ENCODE data around the gene RBM6.
"Not testable (repeated sequence)": the region's sequence is repeated elsewhere in the genome, so short reads cannot be mapped to it uniquely, and the experiment has no call there.

The RBM6 gene

DNA sequence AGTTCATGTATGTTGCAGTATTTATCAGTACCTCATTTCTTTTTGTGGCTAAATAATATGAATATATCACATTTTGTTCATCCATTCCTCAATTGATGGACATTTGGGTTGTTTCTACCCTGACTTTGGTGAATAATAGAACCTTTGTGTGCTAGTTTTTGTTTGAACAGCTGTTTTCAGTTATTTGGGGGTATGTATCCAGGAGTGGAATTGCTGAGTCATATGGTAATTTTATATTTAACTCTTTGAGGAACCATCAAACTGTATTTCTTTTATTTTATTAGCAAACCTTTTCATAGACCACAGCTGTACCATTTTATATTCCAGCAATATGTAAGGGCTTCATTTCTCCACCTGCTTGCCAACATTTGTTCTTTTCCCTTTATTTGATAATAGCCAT, 110.4 kb downstream of the RBM6 start:
- Histone ChIP-seq H3K4me3 (no peak overlapping the region), H3K4me1 (no peaks in the 10 kb centered on the region), H3K9ac (no peak overlapping the region), H3K27me3 (no peaks in the 10 kb centered on the region), H3K36me3 (peaks cover 100% of the 10 kb centered on the region), H4K20me1 (peaks cover 16% of the 10 kb centered on the region; the same call in 1 of the 2 replicates), H3K9me3 (no peaks in the 10 kb centered on the region), H3K27ac (no peak overlapping the region), H3K4me2 (no peak overlapping the region)
- TF ChIP-seq Cebpa-rat (IDR thresholded peaks at IDR 0.05) = no peak

GRCh38 chr3:50057756-50058155, 117.8 kb downstream of the RBM6 start:
- H3K9ac ChIP-seq = no peak overlapping the region
- no peaks in the 10 kb centered on the region for H3K4me1 ChIP-seq
- H3K9me3 ChIP-seq = no peaks in the 10 kb centered on the region
- TF ChIP-seq Cebpa-rat (IDR thresholded peaks at IDR 0.05) = no peak
- peaks cover 100% of the 10 kb centered on the region for H3K36me3 ChIP-seq
- H3K4me2 ChIP-seq = no peak overlapping the region
- no peak overlapping the region for H3K27ac ChIP-seq
- H3K4me3 ChIP-seq = no peak overlapping the region
- H4K20me1 ChIP-seq = no peaks in the 10 kb centered on the region
- H3K27me3 ChIP-seq = no peaks in the 10 kb centered on the region

GRCh38 chr3:50068134-50068533, 128.2 kb downstream of the RBM6 start:
- H4K20me1 ChIP-seq = no peaks in the 10 kb centered on the region
- H3K4me3 ChIP-seq = no peak overlapping the region
- no peak overlapping the region for H3K9ac ChIP-seq
- no peaks in the 10 kb centered on the region for H3K27me3 ChIP-seq
- no peaks in the 10 kb centered on the region for H3K9me3 ChIP-seq
- H3K4me2 ChIP-seq = no peak overlapping the region
- no peaks in the 10 kb centered on the region for H3K4me1 ChIP-seq
- H3K27ac ChIP-seq = no peak overlapping the region
- peaks cover 100% of the 10 kb centered on the region for H3K36me3 ChIP-seq
- TF ChIP-seq Cebpa-rat (IDR thresholded peaks at IDR 0.05) = no peak

- no peak overlapping the region for H3K4me2 ChIP-seq
- peaks cover 51% of the 10 kb centered on the region for H3K36me3 ChIP-seq
- no peak overlapping the region for H3K9ac ChIP-seq
- no peaks in the 10 kb centered on the region for H3K27me3 ChIP-seq
- no peaks in the 10 kb centered on the region for H3K9me3 ChIP-seq
- H3K4me3 ChIP-seq = no peak overlapping the region
- H4K20me1 ChIP-seq = no peaks in the 10 kb centered on the region
- H3K4me1 ChIP-seq = peaks cover 51% of the 10 kb centered on the region
- TF ChIP-seq Cebpa-rat (IDR thresholded peaks at IDR 0.05) = no peak
- no peak overlapping the region for H3K27ac ChIP-seq
These were observed 138.1 kb downstream of the RBM6 start for GRCh38 chr3:50078091-50078490.

DNA sequence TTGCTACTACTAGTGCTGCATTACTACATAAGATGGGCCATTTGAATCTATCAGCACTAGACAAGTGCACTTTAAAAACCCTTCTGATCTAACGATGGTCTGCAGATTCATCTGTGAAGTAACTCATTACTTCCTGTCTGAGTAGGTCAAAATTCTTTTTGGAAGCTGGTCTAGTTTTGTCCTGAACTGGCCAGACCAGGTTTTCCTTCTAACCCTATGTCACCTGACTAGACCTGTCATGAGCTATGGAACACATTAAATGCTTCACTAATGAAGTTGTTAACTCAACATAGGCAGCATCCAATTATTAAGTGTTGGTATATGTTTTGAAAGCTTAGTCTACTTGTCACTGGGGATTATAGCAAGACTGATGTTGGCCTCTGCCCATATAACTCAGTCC, 138.7 kb downstream of the RBM6 start:
- peaks cover 56% of the 10 kb centered on the region for H3K4me1 ChIP-seq
- H4K20me1 ChIP-seq = no peaks in the 10 kb centered on the region
- H3K27me3 ChIP-seq = no peaks in the 10 kb centered on the region
- no peaks in the 10 kb centered on the region for H3K9me3 ChIP-seq
- H3K9ac ChIP-seq = no peak overlapping the region
- peaks cover 46% of the 10 kb centered on the region for H3K36me3 ChIP-seq
- H3K4me3 ChIP-seq = no peak overlapping the region
- no peak overlapping the region for H3K4me2 ChIP-seq
- no peak overlapping the region for H3K27ac ChIP-seq
- TF ChIP-seq Cebpa-rat (IDR thresholded peaks at IDR 0.05) = no peak

- H3K9ac ChIP-seq, H3K4me2 ChIP-seq, H4K20me1 ChIP-seq, H3K36me3 ChIP-seq, H3K27ac ChIP-seq, H3K4me3 ChIP-seq, H3K27me3 ChIP-seq, H3K9me3 ChIP-seq: not testable (repeated sequence)
- H3K4me1 ChIP-seq = peaks cover 37% of the 10 kb centered on the region
These were observed 145.0 kb downstream of the RBM6 start for GRCh38 chr3:50084951-50085350.

DNA sequence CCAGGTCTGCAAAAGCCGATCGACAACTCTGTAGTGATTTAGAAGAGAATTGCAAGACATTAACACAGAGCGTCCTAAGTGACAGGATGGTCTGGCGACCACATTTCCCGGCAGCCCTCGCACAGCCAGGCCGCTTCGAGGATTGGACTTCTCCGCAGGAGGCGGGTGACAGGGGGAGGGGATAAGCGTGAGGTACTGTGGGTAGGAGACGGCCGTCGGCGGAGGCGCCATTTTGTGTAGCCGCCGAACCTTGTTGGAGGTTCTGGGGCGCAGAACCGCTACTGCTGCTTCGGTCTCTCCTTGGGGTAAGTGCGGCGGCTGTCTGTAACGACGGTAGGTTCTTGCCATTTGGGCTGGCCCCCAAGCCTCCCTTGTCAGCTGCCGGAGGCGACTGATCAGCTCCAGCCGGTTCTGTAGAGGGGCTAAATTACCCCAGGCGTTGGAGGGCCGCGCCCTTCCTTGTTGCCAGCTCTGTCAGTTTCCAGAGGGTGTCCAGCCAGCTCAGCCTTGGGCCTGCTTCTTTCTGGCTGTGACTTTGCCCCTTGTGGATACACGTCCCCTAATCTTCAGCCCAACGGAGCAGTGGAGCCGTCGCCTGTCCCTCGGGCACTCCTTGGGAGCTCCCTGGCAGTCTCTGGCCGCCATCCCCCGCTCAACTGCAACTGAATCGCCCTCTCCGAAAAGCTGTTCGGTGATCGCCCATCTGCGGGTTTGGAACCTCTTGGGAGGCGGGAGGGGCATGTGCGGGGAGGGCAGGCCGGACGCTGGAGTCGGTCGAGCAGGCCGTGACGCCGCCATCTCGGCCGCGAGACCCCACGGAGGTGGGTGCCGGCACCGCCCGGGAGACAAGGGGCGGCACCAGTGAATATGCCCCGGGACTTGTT, 149.0 kb downstream of the RBM6 start, which contains the start of gene RBM5:
TSS of gene RBM5 (plus strand) at position 195 of the 884 bp plus-strand sequence. CDS start 1,516 bp downstream, outside the sequence.
- Histone ChIP-seq H3K9ac (peak within 1 kb of the TSS; percentile 100), H3K9me3 (no peaks in the 10 kb centered on the region; the same call in 1 of the 2 replicates), H4K20me1 (peaks cover 47% of the 10 kb centered on the region), H3K27me3 (no peaks in the 10 kb centered on the region), H3K27ac (peak within 1 kb of the TSS; percentile 99), H3K4me2 (peak within 1 kb of the TSS; percentile 79), H3K36me3 (peaks cover 37% of the 10 kb centered on the region), H3K4me1 (peaks cover 22% of the 10 kb centered on the region), H3K4me3 (peak within 1 kb of the TSS; percentile 96)
- TF ChIP-seq Cebpa-rat (IDR thresholded peaks at IDR 0.05) = no peak

- Histone ChIP-seq H3K9me3 (no peaks in the 10 kb centered on the region; the same call in 1 of the 2 replicates), H3K4me1 (peaks cover 22% of the 10 kb centered on the region), H4K20me1 (peaks cover 53% of the 10 kb centered on the region), H3K36me3 (peaks cover 43% of the 10 kb centered on the region), H3K27ac (peak overlapping the region; percentile 99), H3K9ac (peak overlapping the region; percentile 100), H3K4me3 (peak overlapping the region; percentile 96), H3K27me3 (no peaks in the 10 kb centered on the region), H3K4me2 (peak overlapping the region; percentile 79)
- TF ChIP-seq Cebpa-rat (IDR thresholded peaks at IDR 0.05) = no peak
These were observed 149.6 kb downstream of the RBM6 start for GRCh38 chr3:50089609-50089945.

DNA sequence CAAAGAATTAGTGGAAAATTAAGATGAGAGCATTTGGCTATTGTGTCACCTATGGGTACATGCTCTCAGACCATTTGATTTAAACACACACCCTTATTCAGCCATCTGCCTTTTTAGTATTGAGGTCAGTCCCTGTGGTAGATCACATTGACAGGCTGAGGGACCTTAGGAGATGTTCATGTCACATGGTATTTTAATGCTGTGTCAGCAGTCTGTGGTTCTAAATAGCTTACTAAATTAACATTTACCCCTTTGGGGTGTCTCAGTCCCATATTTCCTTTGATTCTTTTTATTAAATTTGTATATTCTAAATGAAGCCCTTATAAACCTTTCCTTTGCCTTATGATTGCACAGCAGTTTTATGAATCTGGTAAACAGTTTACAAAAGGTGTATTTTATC, 151.0 kb downstream of the RBM6 start:
- peaks cover 57% of the 10 kb centered on the region for H3K36me3 ChIP-seq
- peak overlapping the region; percentile 96; the same call in 1 of the 2 replicates for H3K4me3 ChIP-seq
- H3K27me3 ChIP-seq = no peaks in the 10 kb centered on the region
- H3K27ac ChIP-seq = no peak overlapping the region
- no peaks in the 10 kb centered on the region; the same call in 1 of the 2 replicates for H3K9me3 ChIP-seq
- no peak for TF ChIP-seq Cebpa-rat (IDR thresholded peaks at IDR 0.05)
- H4K20me1 ChIP-seq = peaks cover 67% of the 10 kb centered on the region
- H3K9ac ChIP-seq = peak overlapping the region; percentile 100; the same call in 1 of the 2 replicates
- peaks cover 22% of the 10 kb centered on the region for H3K4me1 ChIP-seq
- peak overlapping the region; percentile 79 for H3K4me2 ChIP-seq

DNA sequence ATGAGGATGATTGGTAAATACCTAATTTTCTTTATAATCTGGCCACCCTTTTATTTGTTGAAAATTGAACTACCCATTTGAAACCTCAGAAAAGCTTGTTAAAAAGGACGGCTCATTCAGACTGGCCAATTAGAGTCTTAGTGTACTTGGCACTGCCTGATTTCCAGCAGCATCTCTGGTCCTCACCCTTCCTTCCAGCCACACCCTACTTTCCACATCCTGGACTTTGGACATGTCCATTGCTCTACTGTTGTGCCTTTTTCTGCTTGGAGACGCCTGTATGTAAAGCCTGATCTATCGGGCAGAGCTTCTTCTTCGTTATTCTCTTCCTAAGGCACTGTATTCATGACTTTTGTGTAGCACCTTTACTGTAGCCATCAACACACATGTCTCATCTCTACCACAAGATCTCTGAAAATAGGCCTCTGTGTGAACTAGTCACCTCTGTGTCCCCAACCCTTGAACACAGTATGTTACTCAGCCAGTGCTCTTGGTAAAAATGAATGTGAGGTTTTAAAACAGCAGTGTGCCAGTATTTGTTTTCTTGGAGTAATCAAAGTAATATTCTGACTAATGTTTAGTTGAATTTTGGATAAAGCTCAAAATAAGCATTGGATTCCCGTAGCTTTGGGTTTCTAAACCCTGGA, 155.5 kb downstream of the RBM6 start:
- Histone ChIP-seq H3K9me3 (no peaks in the 10 kb centered on the region), H3K9ac (no peak overlapping the region), H3K4me3 (no peak overlapping the region), H3K4me1 (peaks cover 11% of the 10 kb centered on the region), H3K27me3 (no peaks in the 10 kb centered on the region), H3K36me3 (peaks cover 100% of the 10 kb centered on the region), H4K20me1 (peaks cover 98% of the 10 kb centered on the region), H3K4me2 (no peak overlapping the region), H3K27ac (no peak overlapping the region)
- no peak for TF ChIP-seq Cebpa-rat (IDR thresholded peaks at IDR 0.05)

All from BLaER1 (cell line).